ENCODE results near the gene GRB14.
"Not testable (repeated sequence)": the region's sequence is repeated elsewhere in the genome, so short reads cannot be mapped to it uniquely, and the experiment has no call there.

Gene GRB14

GRCh38 chr2:164478205-164478604, 143.1 kb downstream of the GRB14 start:
- DNase-seq = no peak

GRCh38 chr2:164474873-164475272, 146.4 kb downstream of the GRB14 start:
- DNase-seq = no peak

- DNase-seq = no peak
Measured at GRCh38 chr2:164473021-164473420, 148.3 kb downstream of the GRB14 start.

- DNase-seq = not testable (repeated sequence)
Measured at GRCh38 chr2:164465047-164465446, 156.2 kb downstream of the GRB14 start.

- no peak for DNase-seq
Measured at GRCh38 chr2:164464376-164464775, 156.9 kb downstream of the GRB14 start.

GRCh38 chr2:164458792-164459191, 162.5 kb downstream of the GRB14 start:
- DNase-seq = no peak

- DNase-seq = no peak
Measured at GRCh38 chr2:164457271-164457670, 164.0 kb downstream of the GRB14 start.

GRCh38 chr2:164456619-164457018, 164.7 kb downstream of the GRB14 start:
- no peak for DNase-seq

GRCh38 chr2:164453656-164454305, 167.5 kb downstream of the GRB14 start:
- no peak for DNase-seq

GRCh38 chr2:164450278-164450677, 171.0 kb downstream of the GRB14 start:
- DNase-seq = no peak

- DNase-seq = no peak
Measured at GRCh38 chr2:164449706-164450105, 171.6 kb downstream of the GRB14 start.

- DNase-seq = no peak
Measured at GRCh38 chr2:164447660-164448059, 173.6 kb downstream of the GRB14 start.

Data from activated CD4-positive, alpha-beta T cell treated with anti-CD3 and anti-CD28 coated beads for 1 hour (primary cell).